ENCODE results near the gene KYNU.

The KYNU gene

DNA sequence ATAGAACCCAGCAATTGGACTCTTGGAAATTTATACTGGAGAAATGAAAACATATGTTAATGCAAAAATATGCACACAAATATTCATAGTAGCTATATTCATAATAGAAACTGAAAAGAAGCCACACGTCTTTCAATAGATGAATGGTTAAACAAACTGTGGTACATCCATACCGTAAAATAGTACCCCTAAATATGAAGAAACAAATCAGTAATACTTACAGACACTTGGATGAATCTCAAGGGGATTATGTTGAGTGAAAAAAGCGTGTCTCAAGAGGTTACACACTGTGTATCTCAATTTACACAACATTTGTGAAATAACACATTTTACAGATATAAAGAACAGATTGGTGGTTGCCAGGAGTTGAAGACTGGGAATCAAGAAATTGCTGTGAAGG, 190.6 kb downstream of the KYNU start:
- H3F3A ChIP-seq (ENCODE audit: control insufficient read depth, insufficient read depth) = no peaks in the 10 kb centered on the region
- TF ChIP-seq, protein P1, sequence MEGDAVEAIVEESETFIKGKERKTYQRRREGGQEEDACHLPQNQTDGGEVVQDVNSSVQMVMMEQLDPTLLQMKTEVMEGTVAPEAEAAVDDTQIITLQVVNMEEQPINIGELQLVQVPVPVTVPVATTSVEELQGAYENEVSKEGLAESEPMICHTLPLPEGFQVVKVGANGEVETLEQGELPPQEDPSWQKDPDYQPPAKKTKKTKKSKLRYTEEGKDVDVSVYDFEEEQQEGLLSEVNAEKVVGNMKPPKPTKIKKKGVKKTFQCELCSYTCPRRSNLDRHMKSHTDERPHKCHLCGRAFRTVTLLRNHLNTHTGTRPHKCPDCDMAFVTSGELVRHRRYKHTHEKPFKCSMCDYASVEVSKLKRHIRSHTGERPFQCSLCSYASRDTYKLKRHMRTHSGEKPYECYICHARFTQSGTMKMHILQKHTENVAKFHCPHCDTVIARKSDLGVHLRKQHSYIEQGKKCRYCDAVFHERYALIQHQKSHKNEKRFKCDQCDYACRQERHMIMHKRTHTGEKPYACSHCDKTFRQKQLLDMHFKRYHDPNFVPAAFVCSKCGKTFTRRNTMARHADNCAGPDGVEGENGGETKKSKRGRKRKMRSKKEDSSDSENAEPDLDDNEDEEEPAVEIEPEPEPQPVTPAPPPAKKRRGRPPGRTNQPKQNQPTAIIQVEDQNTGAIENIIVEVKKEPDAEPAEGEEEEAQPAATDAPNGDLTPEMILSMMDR (IDR thresholded peaks at IDR 0.05; ENCODE audit: low read depth, low read length, poor library complexity, severe bottlenecking) = no peak
- TF ChIP-seq EZH2phosphoT487 (IDR thresholded peaks at IDR 0.05; ENCODE audit: borderline replicate concordance, low read length) = no peak
- H3K27me3 ChIP-seq (ENCODE audit: control insufficient read depth, low read length) = no peaks in the 10 kb centered on the region
- H3K79me2 ChIP-seq (ENCODE audit: control insufficient read depth, low read length) = no peaks in the 10 kb centered on the region
- no peaks in the 10 kb centered on the region; the same call in 1 of the 2 replicates for H3K9me3 ChIP-seq (ENCODE audit: control insufficient read depth, insufficient read depth, low read length)
- H3K9me2 ChIP-seq (replicated peaks; ENCODE audit: control insufficient read depth, low read length) = no peaks in the 10 kb centered on the region
- H3K4me1 ChIP-seq (ENCODE audit: control insufficient read depth, low read length) = peaks cover 4% of the 10 kb centered on the region
- H4K20me1 ChIP-seq (ENCODE audit: control insufficient read depth, insufficient read depth, low read depth, low read length) = no peaks in the 10 kb centered on the region
- H3K36me3 ChIP-seq (ENCODE audit: control insufficient read depth, low read length) = no peaks in the 10 kb centered on the region
- no peak overlapping the region for H3K27ac ChIP-seq (ENCODE audit: low read depth, low read length)
- no peak overlapping the region for H3K4me3 ChIP-seq (ENCODE audit: low read length)
- H3K4me2 ChIP-seq (ENCODE audit: low read length) = no peak overlapping the region

DNA sequence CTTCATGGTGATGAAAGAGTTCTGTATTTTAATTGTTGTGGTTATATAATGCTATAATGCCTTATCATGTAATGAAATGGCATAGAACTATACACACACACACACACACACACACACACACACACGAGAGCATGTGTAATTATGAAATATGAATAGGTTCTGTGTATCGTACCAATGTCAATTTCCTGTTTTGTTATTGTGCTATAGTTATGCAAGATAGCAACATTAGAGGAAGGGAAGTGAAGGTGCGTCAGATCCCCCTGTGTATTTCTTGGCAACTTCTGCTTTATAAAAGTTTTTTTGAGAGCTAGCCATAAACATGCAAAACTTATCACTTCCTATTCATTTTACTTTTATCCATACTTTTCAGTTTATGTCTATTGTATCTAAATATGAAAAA, 191.0 kb downstream of the KYNU start:
- no peaks in the 10 kb centered on the region; the same call in 1 of the 2 replicates for H3K9me3 ChIP-seq (ENCODE audit: control insufficient read depth, insufficient read depth, low read length)
- H4K20me1 ChIP-seq (ENCODE audit: control insufficient read depth, insufficient read depth, low read depth, low read length) = no peaks in the 10 kb centered on the region
- no peak overlapping the region for H3K4me3 ChIP-seq (ENCODE audit: low read length)
- no peaks in the 10 kb centered on the region for H3K36me3 ChIP-seq (ENCODE audit: control insufficient read depth, low read length)
- TF ChIP-seq EZH2phosphoT487 (IDR thresholded peaks at IDR 0.05; ENCODE audit: borderline replicate concordance, low read length) = no peak
- TF ChIP-seq, protein P1 (IDR thresholded peaks at IDR 0.05; ENCODE audit: low read depth, low read length, poor library complexity, severe bottlenecking) = no peak
- H3K4me2 ChIP-seq (ENCODE audit: low read length) = no peak overlapping the region
- H3K79me2 ChIP-seq (ENCODE audit: control insufficient read depth, low read length) = no peaks in the 10 kb centered on the region
- no peaks in the 10 kb centered on the region for H3F3A ChIP-seq (ENCODE audit: control insufficient read depth, insufficient read depth)
- no peaks in the 10 kb centered on the region for H3K27me3 ChIP-seq (ENCODE audit: control insufficient read depth, low read length)
- H3K9me2 ChIP-seq (replicated peaks; ENCODE audit: control insufficient read depth, low read length) = no peaks in the 10 kb centered on the region
- peaks cover 4% of the 10 kb centered on the region for H3K4me1 ChIP-seq (ENCODE audit: control insufficient read depth, low read length)
- no peak overlapping the region for H3K27ac ChIP-seq (ENCODE audit: low read depth, low read length)

DNA sequence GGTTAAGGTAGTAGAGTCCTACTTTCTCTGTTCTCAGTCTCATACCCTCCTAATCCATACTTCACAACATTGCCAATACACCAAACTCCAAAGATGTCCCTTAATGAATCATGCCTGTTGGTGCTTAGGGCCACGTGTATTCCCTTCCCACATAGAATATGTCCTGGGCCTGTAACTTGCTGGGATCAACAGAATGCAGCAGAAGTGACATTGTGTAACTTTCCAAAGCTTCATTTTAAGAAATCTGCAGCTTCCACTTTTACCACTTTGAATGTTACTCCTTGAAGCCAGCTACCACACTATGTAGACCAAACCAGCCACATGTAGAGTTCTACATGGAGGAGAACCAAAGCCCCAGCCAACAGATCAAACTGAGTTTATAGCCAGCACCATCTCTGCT, 193.2 kb downstream of the KYNU start:
- Histone ChIP-seq H3K4me3 (ENCODE audit: low read length) (no peak overlapping the region), H3K9me3 (ENCODE audit: control insufficient read depth, insufficient read depth, low read length) (peaks cover 3% of the 10 kb centered on the region; the same call in 1 of the 2 replicates), H3K36me3 (ENCODE audit: control insufficient read depth, low read length) (no peaks in the 10 kb centered on the region), H4K20me1 (ENCODE audit: control insufficient read depth, insufficient read depth, low read depth, low read length) (no peaks in the 10 kb centered on the region), H3F3A (ENCODE audit: control insufficient read depth, insufficient read depth) (no peaks in the 10 kb centered on the region), H3K4me2 (ENCODE audit: low read length) (no peak overlapping the region), H3K9me2 (replicated peaks; ENCODE audit: control insufficient read depth, low read length) (no peaks in the 10 kb centered on the region), H3K79me2 (ENCODE audit: control insufficient read depth, low read length) (no peaks in the 10 kb centered on the region), H3K27me3 (ENCODE audit: control insufficient read depth, low read length) (no peaks in the 10 kb centered on the region), H3K27ac (ENCODE audit: low read depth, low read length) (no peak overlapping the region), H3K4me1 (ENCODE audit: control insufficient read depth, low read length) (peaks cover 4% of the 10 kb centered on the region)
- TF ChIP-seq EZH2phosphoT487 (IDR thresholded peaks at IDR 0.05; ENCODE audit: borderline replicate concordance, low read length) = no peak
- TF ChIP-seq, protein P1 (IDR thresholded peaks at IDR 0.05; ENCODE audit: low read depth, low read length, poor library complexity, severe bottlenecking) = no peak
